Left ventricle myocardium superior (tissue), 1 donor: ENCODE measurements around the gene LRRC75A. TPM values are rescaled to one million over a fixed set of nuclear protein-coding genes. Genes with fewer than 3 reads are reported as not detected.

ENCODE experiments used
- total RNA-seq: library from RNA; stranded (reverse); fragmentation: NEBNext Ultra II Directional; extraction: Animal tissue kit (Norgen Biotek cat#: 25700); gene quantifications from one replicate; pipeline ENCODE4 v1.2.1, GENCODE V29; 2021
- donor health status: DM: no; HTN: yes; CAD: no; lungs with severe emphysema.

Gene LRRC75A
- total RNA-seq, 1 donor from 2014 or later: 0.47 TPM

Other genes starting within 250 kb of the LRRC75A start
- 14.2 TPM for gene CENPV, start 138.7 kb downstream of the LRRC75A start, total RNA-seq
- gene UBB, start 111.1 kb downstream of the LRRC75A start, total RNA-seq: 1,672 TPM
- gene TRPV2, start 76.6 kb downstream of the LRRC75A start, total RNA-seq: 8.1 TPM
- gene ZNF287, start 77.0 kb upstream of the LRRC75A start, total RNA-seq: 6.3 TPM
- gene ZNF624, start 161.7 kb upstream of the LRRC75A start, total RNA-seq: 1.4 TPM
- gene CCDC144A, start 198.0 kb upstream of the LRRC75A start, total RNA-seq: 1.9 TPM